Stimulated activated CD4-positive, alpha-beta T cell treated with anti-CD3 and anti-CD28 coated beads, Interleukin-2, amount 100 ng/mL, for 48 hours (primary cell): ENCODE data around the gene HMGN4.

ENCODE experiments used
- DNase-seq, 2 donors: peaks; one replicate each; pipeline ENCODE4 v3.0.0-alpha.2; 2020

The HMGN4 gene

DNA sequence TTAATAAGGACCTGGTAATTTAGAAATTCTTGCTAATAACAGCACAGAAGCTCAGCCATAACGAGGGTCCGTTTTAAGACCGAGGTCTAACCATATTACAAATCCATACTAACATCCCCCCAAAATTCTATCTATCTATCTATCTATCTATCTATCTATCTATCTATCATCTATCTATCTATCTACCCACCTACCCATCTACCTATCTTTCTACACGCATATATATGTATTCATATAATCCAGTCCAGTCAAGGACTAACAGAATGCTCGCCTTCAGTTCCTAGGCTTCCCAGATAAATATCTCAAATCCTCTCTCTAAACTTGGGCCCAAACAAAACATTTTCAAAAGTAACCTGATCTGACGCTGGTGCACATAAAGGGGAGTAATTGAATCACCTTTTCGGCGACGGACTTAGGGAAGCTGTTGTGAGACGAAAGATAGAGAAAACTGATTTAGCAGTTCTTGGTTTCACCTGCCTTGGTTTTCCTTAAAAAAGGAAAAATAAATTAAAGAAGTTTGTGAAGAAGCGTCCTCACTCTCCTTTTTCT, 14.5 kb downstream of the HMGN4 start:
- no peak for DNase-seq

DNA sequence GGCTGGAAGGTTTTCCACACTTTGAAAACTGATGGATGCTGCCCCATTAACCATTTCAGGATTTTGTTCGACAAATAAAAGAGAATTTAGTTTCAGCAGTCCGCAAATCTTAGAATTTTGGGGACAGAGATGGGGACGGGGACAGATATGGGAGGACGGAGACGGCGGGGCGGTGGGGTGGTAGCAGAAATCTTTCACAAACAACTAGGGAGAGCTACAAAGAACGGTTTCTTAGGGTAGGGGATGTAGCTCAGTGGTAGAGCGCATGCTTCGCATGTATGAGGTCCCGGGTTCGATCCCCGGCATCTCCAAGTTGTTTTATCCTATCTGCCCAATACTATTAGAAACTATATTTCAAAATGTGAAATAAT, 15.1 kb downstream of the HMGN4 start:
- peak; percentile 84 to 87 for DNase-seq

DNA sequence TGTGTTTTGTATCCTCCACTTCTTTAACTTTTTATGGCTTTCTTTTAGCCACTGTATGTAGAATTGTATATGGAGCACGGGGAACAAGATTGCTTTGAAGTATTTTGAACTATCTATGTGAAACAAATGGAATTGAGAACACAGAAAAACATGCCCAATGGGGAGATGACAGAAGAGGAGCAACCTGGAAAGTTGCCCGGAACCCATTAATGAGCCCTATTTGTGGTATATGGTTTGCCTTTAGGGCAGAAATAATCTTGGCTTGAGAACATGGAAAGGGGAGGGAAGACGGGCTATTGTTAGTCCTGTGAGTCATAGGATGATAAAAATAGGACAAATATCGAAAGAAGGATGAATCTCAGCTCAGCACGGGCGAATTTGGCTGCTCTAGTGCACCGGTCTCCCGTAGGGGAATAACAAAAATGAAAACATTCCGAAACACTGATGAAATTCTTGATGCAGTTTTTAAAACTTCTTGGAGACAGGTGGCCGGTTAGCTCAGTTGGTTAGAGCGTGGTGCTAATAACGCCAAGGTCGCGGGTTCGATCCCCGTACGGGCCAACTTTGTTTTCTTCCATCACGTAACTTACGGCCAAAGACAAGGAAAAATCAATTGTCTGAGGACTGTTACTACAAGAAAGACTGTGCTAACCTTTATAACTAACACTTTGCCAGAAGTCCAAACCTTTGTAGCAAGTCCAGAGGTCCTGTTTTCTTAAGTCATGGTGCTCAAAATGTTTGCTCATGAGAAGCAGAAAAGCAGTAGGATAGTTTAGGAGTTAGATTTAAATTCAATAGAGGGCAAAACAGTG, 15.7 kb downstream of the HMGN4 start:
- DNase-seq = peak; percentile 83 to 84

DNA sequence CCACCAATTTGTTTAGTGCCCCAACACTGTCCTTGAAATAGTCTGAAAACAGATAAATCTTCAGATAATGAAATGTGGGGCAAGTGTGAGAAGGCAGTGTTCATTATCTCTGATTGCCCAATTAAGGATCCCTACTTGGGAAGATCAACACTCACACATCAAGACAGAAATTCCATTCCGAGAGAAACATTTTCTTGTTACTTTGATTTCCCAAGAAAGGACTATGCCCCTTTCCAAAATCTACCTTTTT, 16.2 kb downstream of the HMGN4 start:
- DNase-seq = no peak

DNA sequence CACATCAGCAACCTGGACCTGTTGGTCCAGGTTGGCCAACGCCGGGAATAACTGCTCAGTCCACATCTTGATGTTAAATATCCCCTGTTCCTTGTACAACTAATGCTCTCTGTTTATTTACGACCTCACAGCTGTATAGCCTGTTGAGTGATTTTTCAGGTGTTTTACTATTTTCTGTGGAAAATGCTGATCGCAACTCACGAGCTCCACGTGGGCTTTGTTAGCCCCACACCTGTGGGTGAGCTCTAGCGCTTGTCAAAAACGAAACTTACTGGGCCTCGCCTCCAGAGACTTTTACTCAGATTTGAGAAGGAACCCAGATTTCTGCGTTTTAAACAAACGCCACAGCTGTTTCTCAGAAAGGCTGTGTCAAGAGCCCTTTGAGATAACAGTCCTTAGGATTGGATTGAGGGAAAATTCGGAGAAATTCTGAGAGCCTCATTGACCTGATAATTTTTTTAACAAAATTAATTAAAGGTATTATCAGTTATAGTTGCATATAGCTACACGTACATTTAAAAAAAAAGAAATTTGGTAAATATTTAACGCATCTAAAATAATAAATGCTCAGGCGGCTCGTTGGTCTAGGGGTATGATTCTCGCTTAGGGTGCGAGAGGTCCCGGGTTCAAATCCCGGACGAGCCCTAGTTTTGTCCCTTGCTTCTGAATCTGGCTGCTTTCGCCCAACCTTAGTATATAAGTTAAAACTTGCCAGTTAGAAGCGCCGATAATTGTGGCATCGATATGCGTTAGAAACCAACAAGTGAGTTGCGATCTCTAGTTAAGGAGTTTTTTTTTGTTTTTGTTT, 16.7 kb downstream of the HMGN4 start:
- peak; percentile 65 to 66 for DNase-seq

- DNase-seq = no peak
These were observed 17.5 kb downstream of the HMGN4 start for GRCh38 chr6:26555505-26556262.

DNA sequence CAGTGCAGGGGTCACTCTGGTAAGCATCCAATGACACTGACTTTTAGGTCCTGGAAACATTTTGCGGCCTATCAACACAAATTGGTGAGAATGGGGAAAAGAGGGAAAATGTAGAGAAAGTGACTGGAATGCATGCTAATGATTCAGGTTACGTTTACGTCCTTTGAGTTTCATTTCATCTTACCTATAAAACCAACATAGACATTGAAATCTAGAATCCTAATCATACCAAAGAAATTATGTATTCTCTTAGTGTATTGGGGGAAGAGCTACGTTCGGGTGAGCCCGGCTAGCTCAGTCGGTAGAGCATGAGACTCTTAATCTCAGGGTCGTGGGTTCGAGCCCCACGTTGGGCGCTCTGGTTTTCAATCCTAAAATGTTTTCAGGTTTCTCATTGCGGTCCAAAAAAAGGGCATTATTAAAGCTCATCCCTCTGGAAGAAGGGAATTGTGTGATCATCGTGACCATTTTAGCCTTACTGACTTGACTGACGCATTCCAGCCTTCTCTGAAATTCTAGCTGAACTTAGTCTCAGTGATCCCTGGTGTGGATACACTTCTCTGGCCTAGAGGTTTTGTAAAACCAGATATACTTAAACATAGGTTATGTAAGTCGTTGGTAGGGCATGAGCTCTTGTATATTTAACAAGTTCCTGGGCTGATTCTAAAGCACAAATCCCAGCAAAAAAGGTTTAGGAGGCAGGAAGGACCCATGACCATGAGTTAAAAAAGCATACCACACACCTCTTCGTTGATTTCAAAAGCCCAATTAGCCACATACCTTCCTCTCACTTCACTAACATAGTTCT, 18.3 kb downstream of the HMGN4 start:
- DNase-seq = peak in 1 of 2 donors; percentile 59

DNA sequence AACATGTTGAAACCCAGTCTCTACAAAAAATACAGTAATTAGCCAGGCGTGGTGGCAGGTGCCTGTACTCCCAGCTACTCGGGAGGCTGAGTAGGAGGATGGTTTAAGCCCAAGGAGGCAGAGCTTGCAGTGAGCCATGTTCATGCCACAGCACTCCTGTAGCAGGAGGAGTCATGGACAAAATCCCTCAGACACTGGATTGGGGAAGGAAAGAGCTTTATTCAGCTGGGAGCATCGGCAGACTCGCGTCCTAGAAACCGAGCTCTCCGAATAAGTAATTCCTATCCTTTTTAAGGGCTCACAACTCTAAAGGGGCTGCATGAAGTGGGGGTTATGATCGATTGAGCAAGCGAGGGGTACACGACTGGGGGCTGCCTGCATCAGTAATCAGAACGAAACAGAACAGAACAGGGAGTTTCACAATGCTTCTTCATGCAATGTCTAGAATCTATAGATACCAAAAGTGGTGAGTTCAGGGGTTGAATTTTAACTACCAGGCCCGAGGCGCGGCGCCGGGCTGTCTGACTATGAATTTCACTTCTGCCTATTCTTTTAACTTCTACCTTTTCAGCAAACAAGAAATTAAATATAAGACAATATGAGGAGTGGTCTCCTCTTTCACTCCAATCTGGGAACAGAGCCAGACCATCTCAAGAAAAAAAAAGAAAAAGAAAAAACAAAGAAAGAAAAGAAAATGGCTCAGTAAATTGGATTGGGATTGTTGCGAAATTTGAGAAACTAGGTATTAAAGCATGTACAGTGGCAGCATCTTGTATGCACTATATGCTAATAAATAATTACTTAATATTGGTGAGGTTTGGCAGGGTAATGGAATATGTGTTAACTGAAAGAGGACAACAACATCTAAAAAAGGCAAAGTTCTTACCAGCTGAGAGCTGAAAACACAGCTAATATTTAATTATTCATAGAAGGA, 23.6 kb downstream of the HMGN4 start:
- DNase-seq = no peak

- DNase-seq = no peak
These were observed 25.3 kb downstream of the HMGN4 start for GRCh38 chr6:26563488-26563887.

DNA sequence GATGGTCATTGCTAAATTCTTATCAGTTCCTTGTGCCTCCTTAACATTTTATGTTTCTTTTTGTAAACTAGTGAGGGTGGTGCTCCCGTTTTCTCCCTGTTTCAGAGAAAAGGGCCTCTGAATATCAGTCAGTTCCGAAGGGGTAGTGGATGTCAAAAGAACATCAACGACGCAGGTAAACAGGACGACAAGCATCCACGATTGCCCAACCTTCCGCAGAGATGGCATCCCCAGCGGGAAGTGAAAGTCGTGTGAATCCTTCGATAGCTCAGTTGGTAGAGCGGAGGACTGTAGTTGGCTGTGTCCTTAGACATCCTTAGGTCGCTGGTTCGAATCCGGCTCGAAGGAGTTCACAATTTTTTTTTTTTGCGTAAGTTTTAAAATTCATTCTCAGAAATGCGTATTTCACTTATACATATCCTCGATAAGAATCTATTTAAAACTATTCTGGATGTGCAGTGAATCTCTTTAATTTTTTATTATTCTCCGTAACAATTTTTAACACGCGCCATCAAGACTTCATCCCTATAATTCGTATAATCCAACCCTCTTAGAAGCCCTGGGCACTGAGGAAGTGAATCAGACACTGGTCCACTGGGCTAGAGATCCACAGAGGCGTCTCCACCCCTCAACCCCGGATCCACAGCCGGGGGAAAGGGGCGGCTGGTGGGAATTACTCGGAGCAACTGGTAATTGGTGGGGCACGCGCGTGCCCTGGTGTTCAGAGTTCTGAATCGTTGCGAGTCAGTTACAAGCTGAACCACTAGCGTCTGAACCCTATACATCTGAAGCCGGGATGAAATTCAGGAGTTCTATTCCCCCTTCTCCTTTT, 30.7 kb downstream of the HMGN4 start:
- peak; percentile 100 for DNase-seq

DNA sequence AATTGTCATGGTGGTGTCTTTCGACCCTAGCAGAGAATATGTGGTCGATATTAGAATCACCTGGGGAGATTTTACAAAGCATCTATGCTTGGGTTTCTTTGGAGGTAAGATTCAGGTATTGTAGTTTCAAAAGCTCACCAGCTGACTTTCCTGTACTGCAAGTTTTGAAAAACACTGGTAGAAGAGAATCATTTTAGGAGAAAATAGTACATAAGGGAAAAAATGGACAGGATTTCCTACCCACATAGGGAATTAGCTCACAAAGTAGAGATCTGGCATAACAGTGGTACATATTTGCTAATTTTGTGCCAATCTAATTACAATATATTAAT, 31.2 kb downstream of the HMGN4 start:
- no peak for DNase-seq

GRCh38 chr6:26570027-26570809, 32.1 kb downstream of the HMGN4 start:
- DNase-seq = no peak

DNA sequence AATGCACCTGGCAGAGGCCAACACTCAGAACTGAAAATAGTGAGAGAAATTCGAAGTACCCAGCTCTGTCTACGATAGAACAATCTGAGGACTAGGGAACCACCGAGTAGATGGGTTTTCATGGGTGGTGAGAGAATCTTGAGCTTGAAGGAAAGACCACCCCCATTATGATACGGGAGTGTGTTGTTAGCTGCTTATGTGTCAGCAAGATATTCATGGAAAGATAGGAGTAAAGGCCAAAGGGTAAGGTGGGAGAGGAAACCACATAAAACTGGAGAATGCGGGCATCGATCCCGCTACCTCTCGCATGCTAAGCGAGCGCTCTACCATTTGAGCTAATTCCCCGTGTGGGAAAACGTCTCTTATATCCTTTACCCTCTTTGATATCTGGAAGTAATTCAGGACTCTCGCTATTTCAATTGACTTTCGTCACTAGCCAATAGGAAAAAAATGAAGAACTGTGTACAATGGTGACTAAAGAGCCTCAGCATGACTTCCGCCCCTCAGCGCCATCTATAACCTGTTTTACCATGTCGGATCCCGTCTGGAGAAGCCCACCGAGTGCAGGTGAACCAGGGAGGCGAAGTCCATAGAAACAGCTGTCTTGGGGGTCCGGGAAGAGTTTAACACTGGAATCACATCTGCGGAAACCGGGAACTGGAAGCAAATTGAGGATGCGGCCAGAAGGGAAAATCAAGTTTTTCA, 33.6 kb downstream of the HMGN4 start:
- DNase-seq = peak; percentile 47 to 52

DNA sequence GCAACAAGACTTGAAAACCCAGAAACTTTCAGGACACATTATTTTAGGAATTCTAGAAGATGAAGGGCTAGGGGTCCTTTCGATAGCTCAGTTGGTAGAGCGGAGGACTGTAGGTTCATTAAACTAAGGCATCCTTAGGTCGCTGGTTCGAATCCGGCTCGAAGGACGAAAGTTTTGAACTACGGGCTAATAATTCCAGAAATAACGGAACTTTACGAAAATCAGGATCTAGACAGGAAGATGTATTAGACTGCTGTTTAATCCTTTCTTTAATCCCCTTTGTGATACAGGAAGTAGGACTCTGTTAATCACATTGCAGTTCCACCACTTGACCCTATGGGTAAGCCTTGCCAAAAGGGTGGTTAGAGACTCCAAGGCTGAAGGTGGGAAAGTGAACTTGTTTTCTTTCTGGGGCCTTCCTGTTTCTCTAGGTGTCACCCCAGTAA, 37.4 kb downstream of the HMGN4 start:
- no peak for DNase-seq

GRCh38 chr6:26576407-26576843, 38.3 kb downstream of the HMGN4 start:
- DNase-seq = no peak

GRCh38 chr6:26576929-26577719, 39.0 kb downstream of the HMGN4 start:
- peak; percentile 71 to 77 for DNase-seq

- DNase-seq = no peak
These were observed 39.5 kb downstream of the HMGN4 start for GRCh38 chr6:26577720-26578072.

- no peak for DNase-seq
These were observed 40.1 kb downstream of the HMGN4 start for GRCh38 chr6:26578279-26578678.
